NCI-H2171 treated with DMSO at 0.1 percent for 48 hours (cell line): ENCODE data around the gene MT1E.
"Not testable (repeated sequence)": the region's sequence is repeated elsewhere in the genome, so short reads cannot be mapped to it uniquely, and the experiment has no call there.

Source experiments
- DNase-seq: peaks from one replicate; lab custom pipeline; 2025; lab: John Stamatoyannopoulos, UW

Gene MT1E

DNA sequence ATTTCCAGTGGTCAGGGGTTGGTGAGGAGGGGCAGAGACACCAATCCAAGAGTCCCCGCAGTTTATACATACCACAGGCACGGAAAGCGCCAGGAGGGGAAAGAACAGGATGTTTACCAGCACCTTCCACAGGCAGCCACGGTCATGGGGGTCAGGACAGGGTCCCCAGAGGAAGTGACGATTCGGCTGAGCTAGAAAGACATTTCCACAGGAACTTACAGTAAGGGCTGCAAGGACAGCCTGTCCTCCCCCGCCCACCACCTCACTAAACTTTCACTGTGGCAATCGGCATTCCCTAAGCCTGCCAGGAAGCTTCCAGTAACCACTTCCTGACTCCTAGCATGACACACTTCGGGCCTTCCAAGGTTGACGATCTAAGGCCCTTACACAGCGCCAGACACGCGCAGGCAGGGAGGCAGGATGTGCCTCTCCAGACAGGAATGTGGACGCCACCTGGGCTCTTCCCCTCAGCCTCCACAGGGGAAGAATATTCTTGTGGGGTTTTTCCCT lies 18.4 kb upstream of the MT1E start:
- DNase-seq, result no peak

- no peak for DNase-seq
Observed at GRCh38 chr16:56607675-56608042, 17.9 kb upstream of the MT1E start.

DNA sequence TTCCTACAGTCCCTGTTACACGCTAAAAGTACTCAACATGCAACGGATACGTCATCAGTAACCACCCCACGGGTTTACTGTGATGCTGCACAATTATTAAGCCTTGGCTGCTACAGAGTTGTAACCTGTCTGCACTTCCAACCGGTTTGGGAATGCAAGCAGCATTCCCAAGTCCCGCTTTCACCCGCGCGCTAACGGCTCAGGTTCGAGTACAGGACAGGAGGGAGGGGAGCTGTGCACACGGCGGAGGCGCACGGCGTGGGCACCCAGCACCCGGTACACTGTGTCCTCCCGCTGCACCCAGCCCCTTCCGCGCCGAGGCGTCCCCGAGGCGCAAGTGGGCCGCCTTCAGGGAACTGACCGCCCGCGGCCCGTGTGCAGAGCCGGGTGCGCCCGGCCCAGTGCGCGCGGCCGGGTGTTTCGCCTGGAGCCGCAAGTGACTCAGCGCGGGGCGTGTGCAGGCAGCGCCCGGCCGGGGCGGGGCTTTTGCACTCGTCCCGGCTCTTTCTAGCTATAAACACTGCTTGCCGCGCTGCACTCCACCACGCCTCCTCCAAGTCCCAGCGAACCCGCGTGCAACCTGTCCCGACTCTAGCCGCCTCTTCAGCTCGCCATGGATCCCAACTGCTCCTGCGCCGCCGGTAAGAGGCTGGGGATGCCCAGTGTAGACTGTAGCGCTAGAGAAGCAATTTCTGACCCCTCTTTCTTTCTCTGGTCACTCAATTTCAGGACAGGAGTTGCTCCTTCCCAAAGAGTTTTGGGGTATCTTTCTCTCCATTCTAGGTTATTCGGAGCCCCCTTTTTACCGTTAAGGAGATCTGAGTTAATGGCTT lies 17.3 kb upstream of the MT1E start, which contains the start of gene MT2A:
MT2A (plus strand) TSS at position 542 of the 833 bp plus-strand sequence; CDS start at position 614, 72 bp downstream.
- peak; percentile 97 for DNase-seq

DNA sequence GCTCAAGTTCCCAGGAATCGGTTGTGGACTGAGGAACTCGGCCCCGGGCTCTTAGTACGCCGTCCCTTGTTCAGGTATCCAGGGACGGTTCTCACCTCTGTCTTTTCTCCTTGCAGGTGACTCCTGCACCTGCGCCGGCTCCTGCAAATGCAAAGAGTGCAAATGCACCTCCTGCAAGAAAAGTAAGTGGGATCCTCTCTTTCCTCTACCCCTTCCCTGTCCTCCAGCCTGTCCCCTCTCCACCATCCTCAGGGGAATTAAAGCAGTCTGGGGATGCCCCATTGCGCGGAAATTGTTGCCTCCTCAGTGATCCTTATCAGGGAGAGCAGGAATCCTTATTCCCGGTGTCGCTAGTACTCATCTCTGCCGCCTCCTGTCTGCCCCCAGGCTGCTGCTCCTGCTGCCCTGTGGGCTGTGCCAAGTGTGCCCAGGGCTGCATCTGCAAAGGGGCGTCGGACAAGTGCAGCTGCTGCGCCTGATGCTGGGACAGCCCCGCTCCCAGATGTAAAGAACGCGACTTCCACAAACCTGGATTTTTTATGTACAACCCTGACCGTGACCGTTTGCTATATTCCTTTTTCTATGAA lies 16.6 kb upstream of the MT1E start:
- peak; percentile 64 for DNase-seq

DNA sequence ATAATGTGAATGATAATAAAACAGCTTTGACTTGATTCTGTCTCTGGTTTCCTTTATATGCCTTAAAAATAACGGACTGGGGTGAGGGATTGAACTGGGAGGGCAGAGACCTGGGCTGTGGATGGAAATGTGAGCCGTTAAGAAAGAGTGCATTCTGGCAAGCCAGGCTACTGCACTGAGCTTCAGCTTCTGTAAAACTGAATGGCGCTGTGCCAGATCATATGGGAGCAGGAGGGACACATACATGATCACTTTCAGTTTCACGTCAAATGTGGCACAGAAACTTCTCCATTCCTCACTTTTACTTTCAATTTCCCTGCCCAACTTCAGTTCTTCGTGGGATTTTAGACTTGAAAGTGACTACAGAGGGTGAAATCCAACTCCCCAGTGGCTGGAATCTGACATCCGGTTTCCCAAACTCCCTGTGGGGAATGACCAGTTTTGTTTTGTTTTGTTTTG lies 16.1 kb upstream of the MT1E start:
- DNase-seq, result peak; percentile 66

DNA sequence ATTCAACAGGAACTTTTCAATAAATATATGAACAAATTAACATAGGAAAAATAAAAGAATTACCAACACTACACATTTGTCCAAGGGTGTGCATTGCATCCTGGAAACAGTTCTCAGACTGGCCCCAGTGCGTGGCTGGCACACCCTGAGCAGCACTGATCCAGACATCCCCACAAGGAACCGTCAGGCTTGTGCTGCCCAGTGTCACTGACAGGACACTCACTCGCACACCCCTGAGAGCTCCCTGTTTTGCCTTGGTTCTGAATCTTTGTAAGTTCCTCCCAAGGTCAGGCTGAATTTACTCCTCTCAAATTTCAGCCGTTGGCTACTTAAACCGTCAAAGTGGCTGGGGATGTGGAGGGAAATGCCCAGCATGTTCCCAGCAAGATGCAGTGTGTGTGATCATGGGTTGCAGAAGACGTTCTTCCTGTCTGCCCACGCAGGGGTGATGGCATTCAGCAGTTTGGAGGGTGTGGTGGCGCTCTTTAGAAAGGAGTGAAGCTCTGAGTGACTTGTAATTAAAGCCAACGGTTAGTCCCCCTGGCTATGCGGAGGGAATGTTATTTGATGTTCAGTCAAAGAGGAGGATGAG lies 15.5 kb upstream of the MT1E start:
- DNase-seq, result no peak

GRCh38 chr16:56610609-56611111 lies 14.9 kb upstream of the MT1E start:
- DNase-seq, result no peak

DNA sequence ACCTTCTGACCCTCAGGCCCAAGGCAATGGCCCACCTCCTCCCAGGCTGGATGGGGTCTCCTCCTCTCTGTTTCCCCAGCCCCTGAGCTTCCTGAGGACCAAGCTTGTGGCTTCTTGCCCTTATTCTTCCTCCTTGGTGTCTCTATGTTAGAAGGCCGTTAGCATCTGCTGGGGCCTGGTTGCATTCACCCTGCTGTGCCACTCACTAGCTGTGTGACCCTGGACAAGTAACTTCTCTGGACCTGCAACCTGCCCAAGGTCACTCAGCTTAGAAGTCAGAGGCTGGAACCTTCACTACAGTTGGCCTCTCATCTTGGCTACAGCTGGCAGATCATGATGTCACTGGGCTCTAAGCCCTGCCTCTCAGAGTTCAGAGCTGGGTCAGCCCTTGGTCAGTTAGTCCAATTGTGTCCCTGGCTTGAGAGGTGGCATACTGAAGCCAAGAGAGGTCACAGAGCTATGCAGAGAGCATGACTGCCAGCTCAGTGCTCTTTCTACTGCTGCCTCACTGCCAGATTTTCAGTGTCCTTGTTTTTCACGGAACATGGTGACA lies 14.2 kb upstream of the MT1E start:
- no peak for DNase-seq

- DNase-seq, result no peak
Observed at GRCh38 chr16:56613706-56614105, 11.9 kb upstream of the MT1E start.

GRCh38 chr16:56614549-56614991 lies 11.0 kb upstream of the MT1E start:
- DNase-seq, result no peak

- DNase-seq, result no peak
Observed at GRCh38 chr16:56615353-56615752, 10.2 kb upstream of the MT1E start.

DNA sequence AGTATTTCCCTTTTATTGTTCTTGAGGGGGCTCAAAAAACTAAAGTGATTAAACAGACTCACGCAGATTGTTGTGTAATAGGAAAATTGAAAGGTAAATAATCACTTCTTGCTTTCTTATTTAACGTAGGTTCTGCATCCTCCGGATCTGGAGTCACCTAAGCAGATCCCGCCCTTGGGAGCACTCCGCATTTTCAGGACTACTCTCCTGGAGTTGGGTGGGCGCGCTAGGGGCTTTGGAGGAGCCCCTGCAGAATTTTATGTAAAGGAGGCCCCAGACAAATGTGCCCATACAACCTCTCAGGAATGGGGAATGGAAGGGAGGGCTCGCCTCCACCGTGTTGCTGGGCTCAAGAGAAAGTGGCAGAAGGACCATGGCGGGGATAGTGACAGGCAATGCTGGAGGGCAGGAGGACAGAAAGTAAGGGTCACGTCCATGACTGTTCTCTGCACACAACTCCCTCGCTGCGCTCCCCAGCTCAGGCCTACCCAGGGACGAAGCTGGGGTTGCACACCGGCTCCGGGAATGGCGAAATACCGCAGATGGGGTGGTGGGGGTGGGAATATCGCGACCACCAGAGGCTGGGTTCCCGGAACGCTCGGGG lies 8.9 kb upstream of the MT1E start:
- no peak for DNase-seq

- no peak for DNase-seq
Observed at GRCh38 chr16:56617212-56618085, 8.1 kb upstream of the MT1E start.

DNA sequence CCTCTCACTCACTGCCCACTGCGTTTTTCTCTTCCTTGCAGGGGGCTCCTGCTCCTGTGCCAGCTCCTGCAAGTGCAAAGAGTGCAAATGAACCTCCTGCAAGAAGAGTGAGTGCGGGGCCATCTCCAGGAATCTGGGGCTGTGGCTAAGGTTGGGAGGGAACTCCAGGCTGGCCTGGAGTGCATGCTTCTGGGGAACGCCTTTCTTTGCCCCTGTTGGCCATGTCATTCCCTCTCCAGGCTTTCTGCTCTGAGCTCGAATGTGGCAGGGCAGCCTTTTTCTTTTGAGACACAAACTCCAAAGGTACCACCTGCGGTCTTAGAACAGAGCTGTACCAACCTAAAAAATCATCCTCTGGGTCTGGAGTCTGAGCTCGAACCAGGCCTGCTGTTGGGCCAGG lies 7.4 kb upstream of the MT1E start:
- no peak for DNase-seq

- DNase-seq, result peak; percentile 11
Observed at GRCh38 chr16:56620339-56620897, 5.2 kb upstream of the MT1E start.

DNA sequence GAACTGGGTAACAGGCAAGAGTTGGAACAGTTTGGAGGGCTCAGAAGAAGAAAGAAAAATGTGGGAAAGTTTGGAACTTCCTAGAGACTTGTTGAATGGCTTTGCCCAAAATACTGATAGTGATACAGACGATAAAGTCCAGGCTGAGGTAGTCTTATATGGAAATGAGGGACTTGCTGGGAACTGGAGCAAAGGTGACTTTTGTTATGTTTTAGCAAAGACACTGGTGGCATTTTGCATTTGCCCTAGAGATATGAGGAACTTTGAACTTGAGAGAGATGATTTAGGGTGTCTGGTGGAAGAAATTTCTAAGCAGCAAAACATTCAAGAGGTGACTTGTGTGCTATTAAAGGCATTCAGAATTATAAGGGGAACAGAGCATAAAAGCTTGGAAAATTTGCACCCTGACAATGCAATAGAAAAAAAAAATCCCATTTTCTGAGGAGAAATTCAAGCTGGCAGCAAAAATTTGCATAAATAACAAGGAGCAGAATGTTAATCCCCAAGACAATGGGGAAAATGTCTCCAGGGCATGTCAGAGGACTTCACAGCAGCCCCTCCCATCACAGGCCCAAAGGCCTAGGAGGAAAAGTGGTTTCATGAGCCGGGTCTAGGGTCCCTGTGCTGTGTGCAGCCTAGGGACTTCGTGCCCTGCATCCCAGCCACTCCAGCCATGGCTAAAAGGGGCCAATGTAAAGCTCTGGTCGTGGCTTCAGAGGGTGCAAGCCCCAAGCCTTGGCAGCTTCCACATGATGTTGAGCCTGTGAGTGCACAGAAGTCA lies 3.7 kb upstream of the MT1E start:
- DNase-seq, result not testable (repeated sequence)

- not testable (repeated sequence) for DNase-seq
Observed at GRCh38 chr16:56623184-56623583, 2.4 kb upstream of the MT1E start.

- peak; percentile 40 for DNase-seq
Observed at GRCh38 chr16:56623637-56624036, 1.9 kb upstream of the MT1E start.

DNA sequence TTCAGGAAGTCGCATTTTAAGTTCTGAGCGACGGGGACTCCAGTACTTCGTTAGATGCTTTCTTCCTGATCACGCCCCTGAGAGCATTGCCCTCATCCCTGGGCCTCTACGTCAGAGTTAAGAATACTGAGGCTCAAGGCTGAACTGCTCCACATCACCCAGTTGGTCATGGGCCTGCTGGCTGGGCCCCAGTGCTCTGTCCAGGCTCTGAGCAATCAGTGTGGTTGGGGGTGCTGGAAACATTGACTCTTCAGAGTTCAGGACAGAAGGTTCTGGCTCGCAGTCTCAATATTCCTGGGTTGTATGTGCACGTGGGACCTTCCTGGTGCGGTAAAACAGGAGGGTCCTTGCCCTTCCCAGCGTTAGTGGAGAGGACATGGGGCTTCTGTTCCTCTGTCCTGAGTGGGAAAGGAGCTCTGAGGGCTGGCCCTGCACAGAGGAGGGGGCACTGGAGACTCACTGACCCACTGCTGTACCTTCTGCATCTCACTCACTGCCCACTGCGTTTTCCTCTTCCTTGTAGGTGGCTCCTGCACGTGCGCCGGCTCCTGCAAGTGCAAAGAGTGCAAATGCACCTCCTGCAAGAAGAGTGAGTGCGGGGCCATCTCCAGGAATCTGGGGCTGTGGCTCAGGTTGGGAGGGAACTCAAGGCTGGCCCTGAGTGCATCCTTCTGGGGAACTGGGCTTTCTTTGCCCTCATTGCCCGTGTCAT lies 518 bp downstream of the MT1E start:
- no peak for DNase-seq
